H1 (cell line): ENCODE measurements around the gene LARP4. TPM values are rescaled to one million over a fixed set of nuclear protein-coding genes. Genes with fewer than 3 reads are reported as not detected.

Source experiments
- CTCF ChIA-PET: fragments of 300-600 bp; sonication (Branson Sonifier 250); formaldehyde crosslinking; loops from one replicate; lab custom pipeline; 2021; ENCODE audit not compliant: partially characterized antibody; lab: Charles Lee
- POLR2A ChIA-PET: fragments of 300-600 bp; sonication (Branson Sonifier 250); formaldehyde crosslinking; loops from one replicate; lab custom pipeline; 2021; ENCODE audit warnings: inconsistent platforms; ENCODE audit not compliant: partially characterized antibody; lab: Charles Lee
- DNase-seq, 2 experiments: peaks; one replicate each; pipeline versions ENCODE4 v3.0.0 to v3.0.0-alpha.2; 2010 to 2022; ENCODE audit warnings: low spot score in 2 of 2, low read depth in 1 of 2, mixed read lengths in 1 of 2
- FAIRE-seq: peaks from 2 replicates; lab custom pipeline; 2011; peaks lifted over from hg19 to GRCh38; lab: Jason Lieb, UNC
- H2AFZ ChIP-seq: 2 replicates; pipeline ENCODE4 v1.8.1; 2012; ENCODE audit warnings: low read length, inconsistent platforms
- H2AK5ac ChIP-seq: 2 replicates; pipeline ENCODE4 v1.6.1; 2013; ENCODE audit warnings: low read depth, low read length
- H2BK120ac ChIP-seq: replicated peaks from 2 replicates; pipeline ENCODE3; 2013; ENCODE audit warnings: low read depth, low read length, inconsistent platforms
- H2BK12ac ChIP-seq: 2 replicates; pipeline ENCODE4 v1.6.1; 2013; ENCODE audit warnings: low read depth, low read length
- H2BK15ac ChIP-seq: 2 replicates; pipeline ENCODE4 v1.6.1; 2013; ENCODE audit warnings: low read length
- H2BK20ac ChIP-seq: 2 replicates; pipeline ENCODE4 v1.6.1; 2013; ENCODE audit warnings: low read length
- H2BK5ac ChIP-seq: 2 replicates; pipeline ENCODE4 v1.6.1; 2013; ENCODE audit warnings: low read depth, low read length
- H3K14ac ChIP-seq: 2 replicates; pipeline ENCODE4 v1.6.1; 2013; ENCODE audit warnings: inconsistent platforms; ENCODE audit not compliant: insufficient read length
- H3K18ac ChIP-seq: 2 replicates; pipeline ENCODE4 v1.6.1; 2013; ENCODE audit warnings: low read length; ENCODE audit errors: extremely low read depth
- H3K23ac ChIP-seq: 2 replicates; pipeline ENCODE4 v1.6.1; 2013; ENCODE audit warnings: inconsistent platforms; ENCODE audit not compliant: insufficient read length
- H3K23me2 ChIP-seq: 2 replicates; pipeline ENCODE4 v1.6.1; 2013; ENCODE audit warnings: low read depth, low read length
- H3K27ac ChIP-seq: 2 replicates; pipeline ENCODE4 v1.6.1; 2011; ENCODE audit warnings: low read depth, low read length, inconsistent platforms
- H3K27me3 ChIP-seq, 4 experiments: replicated peaks in 1 of 4; 1 replicate in 1 of 4; 2 replicates in 3 of 4; pipeline versions ENCODE4 v1.6.1 to v1.8.1; 2011 to 2013; ENCODE audit warnings: low read length in 3 of 4, mild to moderate bottlenecking in 3 of 4, inconsistent platforms in 2 of 4, mixed read lengths in 2 of 4, moderate library complexity in 1 of 4; ENCODE audit not compliant: control insufficient read depth in 3 of 4, insufficient read depth in 3 of 4; ENCODE audit errors: extremely low read depth in 1 of 4
- H3K36me3 ChIP-seq, 4 experiments: 2 replicates each; pipeline versions ENCODE4 v1.6.1 to v1.8.1; 2011 to 2013; ENCODE audit warnings: mild to moderate bottlenecking in 4 of 4, low read length in 3 of 4, moderate library complexity in 2 of 4, control low read depth in 1 of 4, inconsistent platforms in 1 of 4; ENCODE audit not compliant: insufficient read depth in 4 of 4, control insufficient read depth in 2 of 4
- H3K4ac ChIP-seq: replicated peaks from 2 replicates; pipeline ENCODE3; 2013; ENCODE audit warnings: low read length, low read depth, mixed read lengths, inconsistent platforms; ENCODE audit not compliant: insufficient read length
- H3K4me1 ChIP-seq, 4 experiments: replicated peaks in 1 of 4; 1 replicate in 1 of 4; 2 replicates in 3 of 4; pipeline versions ENCODE4 v1.6.1 to v1.8.1; 2011 to 2013; ENCODE audit warnings: low read length in 3 of 4, inconsistent platforms in 2 of 4, mixed read lengths in 1 of 4; ENCODE audit not compliant: insufficient read depth in 4 of 4, control insufficient read depth in 3 of 4
- H3K4me2 ChIP-seq, 2 experiments: 2 replicates each; pipeline versions ENCODE4 v1.6.1 to v1.8.1; 2011 to 2013; ENCODE audit warnings: low read depth in 2 of 2, low read length in 2 of 2, control low read depth in 1 of 2, inconsistent platforms in 1 of 2, mild to moderate bottlenecking in 1 of 2; ENCODE audit not compliant: insufficient read depth in 1 of 2
- H3K4me3 ChIP-seq, 4 experiments: fragments of 200-600, 300-600 bp in 1 of 4; sonication (generic), shearing (Covaris generic), sonication (Bioruptor Twin) in 1 of 4; 2 replicates each; pipeline versions ENCODE4 v1.5.1 to v1.8.1; 2011 to 2016; ENCODE audit warnings: low read length in 4 of 4, low read depth in 3 of 4, control low read depth in 2 of 4, inconsistent platforms in 2 of 4, mild to moderate bottlenecking in 2 of 4, mixed read lengths in 1 of 4, moderate library complexity in 1 of 4; ENCODE audit not compliant: insufficient read depth in 2 of 4; ENCODE audit errors: extremely low read depth in 1 of 4
- H3K56ac ChIP-seq: replicated peaks from 2 replicates; pipeline ENCODE3; 2013; ENCODE audit warnings: low read depth, mild to moderate bottlenecking, mixed read lengths, low read length, inconsistent platforms; ENCODE audit not compliant: insufficient read length
- H3K79me1 ChIP-seq: 2 replicates; pipeline ENCODE4 v1.6.1; 2013; ENCODE audit warnings: low read depth, low read length, control low read depth
- H3K79me2 ChIP-seq, 2 experiments: 2 replicates each; pipeline versions ENCODE4 v1.6.1 to v1.8.1; 2012 to 2013; ENCODE audit warnings: low read length in 2 of 2, mild to moderate bottlenecking in 2 of 2, inconsistent platforms in 1 of 2; ENCODE audit not compliant: insufficient read depth in 2 of 2, control insufficient read depth in 1 of 2
- H3K9ac ChIP-seq, 4 experiments: replicated peaks in 1 of 4; 1 replicate in 1 of 4; 2 replicates in 3 of 4; pipeline versions ENCODE4 v1.6.1 to v1.8.1; 2011 to 2013; ENCODE audit warnings: low read depth in 3 of 4, low read length in 3 of 4, control low read depth in 2 of 4, mild to moderate bottlenecking in 2 of 4, moderate library complexity in 2 of 4, inconsistent platforms in 1 of 4; ENCODE audit errors: extremely low read depth in 1 of 4
- H3K9me3 ChIP-seq, 2 experiments: 2 replicates each; pipeline versions ENCODE4 v1.6.1 to v1.8.1; 2012 to 2013; ENCODE audit warnings: mild to moderate bottlenecking in 2 of 2, moderate library complexity in 2 of 2, control low read depth in 1 of 2, inconsistent platforms in 1 of 2, low read depth in 1 of 2, low read length in 1 of 2, mixed read lengths in 1 of 2; ENCODE audit not compliant: insufficient read depth in 2 of 2
- H4K20me1 ChIP-seq, 2 experiments: replicated peaks in 1 of 2; 2 replicates each; pipeline versions ENCODE3 to v1.8.1; 2011 to 2013; ENCODE audit warnings: inconsistent platforms in 2 of 2, low read length in 2 of 2, mild to moderate bottlenecking in 1 of 2; ENCODE audit not compliant: insufficient read depth in 2 of 2, control insufficient read depth in 1 of 2
- H4K5ac ChIP-seq: 2 replicates; pipeline ENCODE4 v1.6.1; 2013; ENCODE audit warnings: low read length, low read depth, mixed read lengths, inconsistent platforms; ENCODE audit not compliant: insufficient read length
- H4K8ac ChIP-seq: 2 replicates; pipeline ENCODE4 v1.8.0; 2013; ENCODE audit warnings: mild to moderate bottlenecking, moderate library complexity, low read length, inconsistent platforms; ENCODE audit not compliant: insufficient read depth; ENCODE audit errors: extremely low read depth
- H4K91ac ChIP-seq: replicated peaks from 2 replicates; pipeline ENCODE3; 2013; ENCODE audit warnings: low read length, mixed read lengths, inconsistent platforms; ENCODE audit not compliant: insufficient read length
- BACH1 ChIP-seq: IDR thresholded peaks from 2 replicates; pipeline ENCODE4 v1.6.1; 2012; ENCODE audit warnings: low read length, improper control_type of control experiment
- CEBPB ChIP-seq: IDR thresholded peaks from 2 replicates; pipeline ENCODE4 v1.6.1; 2012; ENCODE audit warnings: low read depth, low read length
- CREB1 ChIP-seq: IDR thresholded peaks from 2 replicates; pipeline ENCODE4 v1.6.1; 2012; ENCODE audit warnings: inconsistent platforms
- CTBP2 ChIP-seq: IDR thresholded peaks from 2 replicates; pipeline ENCODE4 v1.7.0; 2011; ENCODE audit warnings: borderline replicate concordance, mild to moderate bottlenecking, moderate library complexity, mixed read lengths, low read length; ENCODE audit not compliant: insufficient read depth, insufficient read length
- EZH2 ChIP-seq: fragments of 200-600 bp; sonication (generic); IDR thresholded peaks from 2 replicates; pipeline ENCODE4 v1.7.1; 2012; ENCODE audit warnings: low read depth, mild to moderate bottlenecking, moderate library complexity, low read length, inconsistent platforms; ENCODE audit not compliant: severe bottlenecking
- FOSL1 ChIP-seq: IDR thresholded peaks from 2 replicates; pipeline ENCODE4 v1.6.1; 2011; ENCODE audit warnings: mild to moderate bottlenecking, low read depth, low read length, moderate library complexity; ENCODE audit not compliant: insufficient read depth
- NANOG ChIP-seq: IDR thresholded peaks from 2 replicates; pipeline ENCODE4 v1.6.1; 2011; ENCODE audit warnings: low read length, low read depth, mild to moderate bottlenecking, inconsistent platforms; ENCODE audit not compliant: insufficient read depth, poor library complexity, severe bottlenecking
- POLR2A ChIP-seq, 2 experiments: IDR thresholded peaks; 1 replicate in 1 of 2; 2 replicates in 1 of 2; pipeline ENCODE4 v1.6.1; 2011; ENCODE audit warnings: low read depth in 2 of 2, low read length in 2 of 2, mild to moderate bottlenecking in 2 of 2; ENCODE audit errors: control extremely low read depth in 1 of 2
- SP4 ChIP-seq: IDR thresholded peaks from 2 replicates; pipeline ENCODE4 v1.6.1; 2012; ENCODE audit warnings: low read length, inconsistent platforms
- SUZ12 ChIP-seq: fragments of 200-600 bp; sonication (generic); IDR thresholded peaks from 2 replicates; pipeline ENCODE4 v1.6.1; 2012; ENCODE audit warnings: mild to moderate bottlenecking, inconsistent platforms, low read length, moderate library complexity, mixed read lengths
- WGBS, 2 experiments: shearing (Covaris generic) in 1 of 2; methylation state at CpG; one replicate each; pipeline versions ENCODE4 v1.1.6 to v1.1.7; 2013 to 2015; ENCODE audit warnings: low lambda C conversion rate in 2 of 2, mixed read lengths in 2 of 2, inconsistent platforms in 1 of 2, low coverage in 1 of 2, missing lambda C conversion rate in 1 of 2; ENCODE audit not compliant: insufficient replicate concordance in 2 of 2, insufficient coverage in 1 of 2, insufficient read length in 1 of 2; ENCODE audit errors: extremely low coverage in 1 of 2, missing lambda C conversion rate in 1 of 2; 5-methylcytosine and 5-hydroxymethylcytosine counted together
- polyA plus RNA-seq, 7 experiments: library from polyadenylated mRNA; depleted of rRNA in 3 of 7; stranded (reverse) in 5 of 7; unstranded in 2 of 7; fragments of >200 nt in 5 of 7; fragments of 200-250 nt in 2 of 7; gene quantifications; 1 replicate in 5 of 7; 2 replicates in 1 of 7; 4 replicates in 1 of 7; pipeline versions ENCODE4 v1.2.1 to v1.2.3, GENCODE V29; 2011 to 2013; ENCODE audit warnings: missing spikeins in 2 of 7, mixed read lengths in 2 of 7
- total RNA-seq: library from RNA; stranded (reverse); fragmentation: NEBNext Ultra II Directional; extraction: Animal tissue kit (Norgen Biotek cat#: 25700); gene quantifications from 2 replicates; pipeline ENCODE4 v1.2.1, GENCODE V29; 2021
- TF ChIP-seq, protein P1 (sequence below): IDR thresholded peaks from 2 replicates; pipeline ENCODE4 v1.6.1; 2012; ENCODE audit warnings: inconsistent platforms
- TF ChIP-seq, protein P2 (sequence below): IDR thresholded peaks from 2 replicates; pipeline ENCODE4 v1.6.1; 2011; ENCODE audit warnings: low read length, improper control_type of control experiment

LARP4 gene
- total and polyA plus RNA-seq, 2 of the 8 experiments (the other 6 are each of a cell fraction or from before 2014, with no cell fraction given): 12.8 to 93.9 TPM

DNA sequence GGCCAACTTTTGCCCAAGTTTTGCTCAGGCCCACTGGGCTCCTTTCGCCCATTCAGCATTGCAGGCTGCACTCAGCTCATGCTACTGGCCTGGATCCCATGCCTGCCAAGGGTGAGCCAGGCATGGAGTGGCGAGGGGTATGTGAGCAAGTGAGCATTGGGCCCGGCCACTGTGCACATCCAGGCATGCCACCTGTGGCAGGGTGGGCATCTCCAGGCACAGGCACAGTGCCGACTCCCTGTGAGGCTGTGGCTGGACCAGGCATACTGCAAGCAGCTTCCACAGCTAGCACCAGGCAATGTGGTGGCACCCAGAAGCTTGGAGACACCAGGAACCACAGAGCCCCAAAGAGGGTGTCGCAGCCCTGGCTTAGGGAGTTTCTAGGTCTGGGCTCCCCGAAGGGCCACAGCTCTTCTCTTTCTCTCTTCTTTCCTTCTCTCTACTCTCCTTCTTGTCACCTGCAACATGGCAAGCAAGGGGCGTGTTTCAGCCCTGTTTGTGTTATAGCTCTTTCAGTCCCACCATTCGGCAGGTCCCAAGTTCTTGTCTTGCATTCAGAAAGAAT lies 19.8 kb upstream of the LARP4 start:
- H3K4me3 ChIP-seq: no peak overlapping the region
- no peaks in the 10 kb centered on the region for H4K20me1 ChIP-seq
- no peak overlapping the region for H4K5ac ChIP-seq
- no peak overlapping the region for H3K4ac ChIP-seq
- H3K79me1 ChIP-seq: no peaks in the 10 kb centered on the region
- no peak overlapping the region for H4K8ac ChIP-seq
- no peak overlapping the region for H3K4me2 ChIP-seq
- H3K36me3 ChIP-seq: no peaks in the 10 kb centered on the region
- H2BK5ac ChIP-seq: no peak overlapping the region
- no peak overlapping the region for H3K23ac ChIP-seq
- no peak overlapping the region for H3K56ac ChIP-seq
- H2BK12ac ChIP-seq: no peak overlapping the region; the same call in 1 of the 2 replicates
- no peaks in the 10 kb centered on the region for H3K27me3 ChIP-seq
- H3K4me1 ChIP-seq: no peaks in the 10 kb centered on the region
- FAIRE-seq (no peak), DNase-seq (peak in 1 of 2 experiments; percentile 42)
- no peaks in the 10 kb centered on the region for H3K79me2 ChIP-seq
- no peak overlapping the region for H2AFZ ChIP-seq
- H2AK5ac ChIP-seq: no peak overlapping the region
- no peak overlapping the region for H3K27ac ChIP-seq
- H3K23me2 ChIP-seq: no peaks in the 10 kb centered on the region
- H2BK15ac ChIP-seq: no peak overlapping the region
- no peak overlapping the region for H2BK120ac ChIP-seq
- POLR2A ChIA-PET: interaction anchor here (0.6 kb wide), 1 partner anchor 176 kb away, joined by 3 read pairs; no protein-coding TSS in a partner anchor
- CTCF ChIA-PET: interaction anchor here (0.7 kb wide), 1 partner anchor 89 kb away, joined by 4 read pairs; no protein-coding TSS in a partner anchor
- H4K91ac ChIP-seq: no peak overlapping the region
- H3K9me3 ChIP-seq: no peaks in the 10 kb centered on the region
- H3K9ac ChIP-seq: no peak overlapping the region
- no peak overlapping the region for H3K14ac ChIP-seq
- WGBS, 2 experiments: 93% methylated on average over 7 of the region's 8 CpGs; no CpG with 5 or more reads in 1 of the 2 experiments
- H2BK20ac ChIP-seq: no peak overlapping the region
- no peak overlapping the region for H3K18ac ChIP-seq
- no peak for TF ChIP-seq CTBP2
- TF ChIP-seq BACH1: no peak
- no peak for TF ChIP-seq SP4
- TF ChIP-seq POLR2A (IDR thresholded peaks at IDR 0.05; ENCODE audit: control extremely low read depth in 1 of 2, low read depth in 2 of 2, low read length in 2 of 2): no peak
- TF ChIP-seq CREB1: no peak
- no peak for TF ChIP-seq FOSL1
- TF ChIP-seq NANOG: no peak
- no peak for TF ChIP-seq CEBPB
- no peak for TF ChIP-seq SUZ12
- TF ChIP-seq, protein P1, sequence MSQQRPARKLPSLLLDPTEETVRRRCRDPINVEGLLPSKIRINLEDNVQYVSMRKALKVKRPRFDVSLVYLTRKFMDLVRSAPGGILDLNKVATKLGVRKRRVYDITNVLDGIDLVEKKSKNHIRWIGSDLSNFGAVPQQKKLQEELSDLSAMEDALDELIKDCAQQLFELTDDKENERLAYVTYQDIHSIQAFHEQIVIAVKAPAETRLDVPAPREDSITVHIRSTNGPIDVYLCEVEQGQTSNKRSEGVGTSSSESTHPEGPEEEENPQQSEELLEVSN: no peak
- TF ChIP-seq, protein P2, sequence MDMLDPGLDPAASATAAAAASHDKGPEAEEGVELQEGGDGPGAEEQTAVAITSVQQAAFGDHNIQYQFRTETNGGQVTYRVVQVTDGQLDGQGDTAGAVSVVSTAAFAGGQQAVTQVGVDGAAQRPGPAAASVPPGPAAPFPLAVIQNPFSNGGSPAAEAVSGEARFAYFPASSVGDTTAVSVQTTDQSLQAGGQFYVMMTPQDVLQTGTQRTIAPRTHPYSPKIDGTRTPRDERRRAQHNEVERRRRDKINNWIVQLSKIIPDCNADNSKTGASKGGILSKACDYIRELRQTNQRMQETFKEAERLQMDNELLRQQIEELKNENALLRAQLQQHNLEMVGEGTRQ: no peak
- no peak for TF ChIP-seq EZH2
